Measurements from ENCODE around the gene DPEP1.

DNA sequence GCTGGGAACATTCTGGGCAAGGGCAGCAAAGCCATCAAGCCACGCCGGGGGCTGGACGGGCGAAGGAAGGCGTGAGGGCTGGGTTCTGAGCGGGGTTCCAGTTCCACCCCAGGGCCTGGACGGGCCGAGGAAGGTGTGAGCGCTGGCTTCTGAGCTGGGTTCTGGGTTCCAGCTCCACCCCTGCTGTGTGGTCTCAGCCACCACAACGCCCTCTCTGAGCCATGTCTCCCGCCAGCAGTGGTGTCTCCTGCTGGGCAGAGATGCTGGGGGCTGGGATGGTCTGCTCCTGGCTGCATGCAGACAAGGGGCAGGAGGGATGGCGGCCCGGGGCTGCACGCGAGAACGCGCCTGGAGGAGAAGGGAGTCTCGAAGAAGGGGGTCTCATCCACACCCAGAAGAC is 41.8 kb upstream of the DPEP1 start:
- TF ChIP-seq POLR2AphosphoS5 (IDR thresholded peaks at IDR 0.05) (no peak), POLR2A (IDR thresholded peaks at IDR 0.05) (no peak)
- TF ChIP-seq, protein P1, sequence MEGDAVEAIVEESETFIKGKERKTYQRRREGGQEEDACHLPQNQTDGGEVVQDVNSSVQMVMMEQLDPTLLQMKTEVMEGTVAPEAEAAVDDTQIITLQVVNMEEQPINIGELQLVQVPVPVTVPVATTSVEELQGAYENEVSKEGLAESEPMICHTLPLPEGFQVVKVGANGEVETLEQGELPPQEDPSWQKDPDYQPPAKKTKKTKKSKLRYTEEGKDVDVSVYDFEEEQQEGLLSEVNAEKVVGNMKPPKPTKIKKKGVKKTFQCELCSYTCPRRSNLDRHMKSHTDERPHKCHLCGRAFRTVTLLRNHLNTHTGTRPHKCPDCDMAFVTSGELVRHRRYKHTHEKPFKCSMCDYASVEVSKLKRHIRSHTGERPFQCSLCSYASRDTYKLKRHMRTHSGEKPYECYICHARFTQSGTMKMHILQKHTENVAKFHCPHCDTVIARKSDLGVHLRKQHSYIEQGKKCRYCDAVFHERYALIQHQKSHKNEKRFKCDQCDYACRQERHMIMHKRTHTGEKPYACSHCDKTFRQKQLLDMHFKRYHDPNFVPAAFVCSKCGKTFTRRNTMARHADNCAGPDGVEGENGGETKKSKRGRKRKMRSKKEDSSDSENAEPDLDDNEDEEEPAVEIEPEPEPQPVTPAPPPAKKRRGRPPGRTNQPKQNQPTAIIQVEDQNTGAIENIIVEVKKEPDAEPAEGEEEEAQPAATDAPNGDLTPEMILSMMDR (IDR thresholded peaks at IDR 0.05), result no peak

Data from transverse colon (tissue), 4 donors.